Activated CD8-positive, alpha-beta memory T cell treated with anti-CD3 and anti-CD28 coated beads, Interleukin-2, amount 50 U/mL, for 1 hour (primary cell): ENCODE data around the gene ATXN1.

Experiments
- DNase-seq: peaks from one replicate; pipeline ENCODE4 v3.0.0-alpha.2; 2020; ENCODE audit errors: extremely low read depth

ATXN1 gene

GRCh38 chr6:16762268-16762549 is 949 bp upstream of the ATXN1 start:
- DNase-seq, result no peak

- DNase-seq, result peak; percentile 69
Observed at GRCh38 chr6:16761471-16762267, 409 bp upstream of the ATXN1 start.

- peak; percentile 31 for DNase-seq
Observed at GRCh38 chr6:16759646-16760515, 1.4 kb downstream of the ATXN1 start.

GRCh38 chr6:16759181-16759645 is 2.0 kb downstream of the ATXN1 start:
- no peak for DNase-seq

GRCh38 chr6:16758163-16758975 is 2.9 kb downstream of the ATXN1 start:
- no peak for DNase-seq

GRCh38 chr6:16757332-16757731 is 3.9 kb downstream of the ATXN1 start:
- DNase-seq, result no peak

- DNase-seq, result no peak
Observed at GRCh38 chr6:16756660-16757255, 4.5 kb downstream of the ATXN1 start.

- DNase-seq, result no peak
Observed at GRCh38 chr6:16755544-16755943, 5.7 kb downstream of the ATXN1 start.

GRCh38 chr6:16754876-16755275 is 6.4 kb downstream of the ATXN1 start:
- DNase-seq, result no peak

- no peak for DNase-seq
Observed at GRCh38 chr6:16754274-16754673, 7.0 kb downstream of the ATXN1 start.

- DNase-seq, result no peak
Observed at GRCh38 chr6:16753341-16753740, 7.9 kb downstream of the ATXN1 start.

GRCh38 chr6:16752206-16752866 is 8.9 kb downstream of the ATXN1 start:
- DNase-seq, result no peak

GRCh38 chr6:16751251-16751946 is 9.9 kb downstream of the ATXN1 start:
- no peak for DNase-seq

- DNase-seq, result no peak
Observed at GRCh38 chr6:16750566-16750965, 10.7 kb downstream of the ATXN1 start.

GRCh38 chr6:16749516-16750485 is 11.5 kb downstream of the ATXN1 start:
- no peak for DNase-seq

- no peak for DNase-seq
Observed at GRCh38 chr6:16748025-16748319, 13.3 kb downstream of the ATXN1 start.

GRCh38 chr6:16747232-16748024 is 13.8 kb downstream of the ATXN1 start:
- DNase-seq, result no peak

GRCh38 chr6:16746812-16747211 is 14.4 kb downstream of the ATXN1 start:
- no peak for DNase-seq

- DNase-seq, result no peak
Observed at GRCh38 chr6:16746401-16746800, 14.9 kb downstream of the ATXN1 start.
